ENCODE data around the gene RTN1.

- TF ChIP-seq CTCF (IDR thresholded peaks at IDR 0.05) (no peak), POLR2A (IDR thresholded peaks at IDR 0.05) (no peak)
Observed at GRCh38 chr14:59863806-59864525, 6.6 kb downstream of the RTN1 start.
